Measurements from ENCODE around the gene CDH13.

Gene CDH13

GRCh38 chr16:83328936-83329335 lies 702.2 kb downstream of the CDH13 start:
- no peak for DNase-seq

GRCh38 chr16:83329441-83329840 lies 702.7 kb downstream of the CDH13 start:
- no peak for DNase-seq

- no peak for DNase-seq
Observed at GRCh38 chr16:83330251-83330650, 703.5 kb downstream of the CDH13 start.

- DNase-seq = no peak
Observed at GRCh38 chr16:83335076-83335475, 708.3 kb downstream of the CDH13 start.

GRCh38 chr16:83336603-83337002 lies 709.8 kb downstream of the CDH13 start:
- no peak for DNase-seq

- no peak for DNase-seq
Observed at GRCh38 chr16:83338138-83338537, 711.4 kb downstream of the CDH13 start.

GRCh38 chr16:83338941-83339340 lies 712.2 kb downstream of the CDH13 start:
- no peak for DNase-seq

GRCh38 chr16:83343935-83344366 lies 717.2 kb downstream of the CDH13 start:
- DNase-seq = no peak

- DNase-seq = no peak
Observed at GRCh38 chr16:83345846-83346640, 719.3 kb downstream of the CDH13 start.

GRCh38 chr16:83348991-83349390 lies 722.2 kb downstream of the CDH13 start:
- DNase-seq = no peak

GRCh38 chr16:83350481-83350880 lies 723.7 kb downstream of the CDH13 start:
- DNase-seq = no peak

GRCh38 chr16:83351846-83352245 lies 725.1 kb downstream of the CDH13 start:
- DNase-seq = no peak

GRCh38 chr16:83353241-83353640 lies 726.5 kb downstream of the CDH13 start:
- no peak for DNase-seq

- no peak for DNase-seq
Observed at GRCh38 chr16:83354015-83354414, 727.2 kb downstream of the CDH13 start.

- DNase-seq = no peak
Observed at GRCh38 chr16:83355570-83356218, 728.9 kb downstream of the CDH13 start.

GRCh38 chr16:83356266-83356665 lies 729.5 kb downstream of the CDH13 start:
- DNase-seq = no peak

GRCh38 chr16:83356986-83357385 lies 730.2 kb downstream of the CDH13 start:
- no peak for DNase-seq

GRCh38 chr16:83363521-83363920 lies 736.8 kb downstream of the CDH13 start:
- no peak for DNase-seq

- DNase-seq = no peak
Observed at GRCh38 chr16:83365166-83365565, 738.4 kb downstream of the CDH13 start.

- DNase-seq = no peak
Observed at GRCh38 chr16:83366228-83366627, 739.5 kb downstream of the CDH13 start.

- no peak for DNase-seq
Observed at GRCh38 chr16:83374979-83375378, 748.2 kb downstream of the CDH13 start.

- no peak for DNase-seq
Observed at GRCh38 chr16:83389751-83390150, 763.0 kb downstream of the CDH13 start.

- DNase-seq = no peak
Observed at GRCh38 chr16:83390759-83391158, 764.0 kb downstream of the CDH13 start.

- no peak for DNase-seq
Observed at GRCh38 chr16:83392743-83393142, 766.0 kb downstream of the CDH13 start.

All from central memory CD4-positive, alpha-beta T cell (primary cell).